H9 (cell line): Measurements from ENCODE around the gene ADARB2. TPM values are rescaled to one million over a fixed set of nuclear protein-coding genes. Genes with fewer than 3 reads are reported as not detected.

Experiments
- DNase-seq: peaks from one replicate; pipeline ENCODE4 v3.0.0-alpha.2; 2017
- H2AFZ ChIP-seq: one replicate; pipeline ENCODE4 v1.6.1; 2013; ENCODE audit warnings: mild to moderate bottlenecking, low read length, control low read depth, moderate library complexity
- H2AK5ac ChIP-seq: 2 replicates; pipeline ENCODE4 v1.6.1; 2013; ENCODE audit warnings: low read length, control low read depth, mixed read lengths; ENCODE audit not compliant: insufficient read length
- H2BK120ac ChIP-seq: one replicate; pipeline ENCODE4 v1.6.1; 2013; ENCODE audit warnings: low read depth, mild to moderate bottlenecking, low read length, control low read depth, inconsistent platforms; ENCODE audit not compliant: poor library complexity, severe bottlenecking
- H2BK12ac ChIP-seq: 2 replicates; pipeline ENCODE4 v1.6.1; 2013; ENCODE audit warnings: low read length, control low read depth, mixed read lengths, low read depth; ENCODE audit not compliant: insufficient read length
- H2BK15ac ChIP-seq: 2 replicates; pipeline ENCODE4 v1.6.1; 2013; ENCODE audit warnings: low read depth, low read length, control low read depth
- H2BK20ac ChIP-seq: one replicate; pipeline ENCODE4 v1.6.1; 2013; ENCODE audit warnings: low read depth, mild to moderate bottlenecking, low read length, control low read depth, inconsistent platforms; ENCODE audit not compliant: poor library complexity, severe bottlenecking
- H2BK5ac ChIP-seq: 2 replicates; pipeline ENCODE4 v1.6.1; 2013; ENCODE audit warnings: low read length, control low read depth, mixed read lengths; ENCODE audit not compliant: insufficient read length
- H3K14ac ChIP-seq: 2 replicates; pipeline ENCODE4 v1.6.1; 2013; ENCODE audit warnings: low read length, control low read depth; ENCODE audit not compliant: insufficient read depth
- H3K18ac ChIP-seq: 2 replicates; pipeline ENCODE4 v1.6.1; 2013; ENCODE audit warnings: low read depth, mild to moderate bottlenecking, mixed read lengths, low read length, control low read depth; ENCODE audit not compliant: insufficient read length
- H3K23ac ChIP-seq: 2 replicates; pipeline ENCODE4 v1.6.1; 2013; ENCODE audit warnings: low read length, control low read depth, mixed read lengths, low read depth; ENCODE audit not compliant: insufficient read length
- H3K23me2 ChIP-seq: 2 replicates; pipeline ENCODE4 v1.6.1; 2013; ENCODE audit warnings: low read depth, mild to moderate bottlenecking, mixed read lengths, low read length, control low read depth; ENCODE audit not compliant: insufficient read length, poor library complexity, severe bottlenecking
- H3K27ac ChIP-seq: 2 replicates; pipeline ENCODE4 v1.5.1; 2013; ENCODE audit warnings: low read length, control low read depth, mixed read lengths, low read depth; ENCODE audit not compliant: insufficient read length
- H3K27me3 ChIP-seq: 2 replicates; pipeline ENCODE4 v1.6.1; 2013; ENCODE audit warnings: low read length, control low read depth, inconsistent platforms; ENCODE audit not compliant: insufficient read depth
- H3K4ac ChIP-seq: 2 replicates; pipeline ENCODE4 v1.6.1; 2013; ENCODE audit warnings: low read depth, mild to moderate bottlenecking, control low read depth, inconsistent platforms, low read length, moderate library complexity
- H3K4me1 ChIP-seq: 2 replicates; pipeline ENCODE4 v1.6.1; 2013; ENCODE audit warnings: low read length, control low read depth, inconsistent platforms; ENCODE audit not compliant: insufficient read depth
- H3K4me2 ChIP-seq: 2 replicates; pipeline ENCODE4 v1.6.1; 2013; ENCODE audit warnings: low read length, control low read depth, mixed read lengths; ENCODE audit not compliant: insufficient read length, insufficient read depth
- H3K56ac ChIP-seq: 2 replicates; pipeline ENCODE4 v1.6.1; 2013; ENCODE audit warnings: low read depth, mild to moderate bottlenecking, mixed read lengths, low read length, control low read depth; ENCODE audit not compliant: insufficient read length
- H3K79me1 ChIP-seq: 2 replicates; pipeline ENCODE4 v1.6.1; 2013; ENCODE audit warnings: low read depth, mild to moderate bottlenecking, moderate library complexity, low read length, control low read depth, inconsistent platforms; ENCODE audit not compliant: insufficient read depth, poor library complexity, severe bottlenecking
- H3K79me2 ChIP-seq: 2 replicates; pipeline ENCODE4 v1.6.1; 2013; ENCODE audit warnings: low read length, control low read depth, inconsistent platforms; ENCODE audit not compliant: insufficient read depth
- H3K9ac ChIP-seq: 2 replicates; pipeline ENCODE4 v1.6.1; 2013; ENCODE audit warnings: low read length, control low read depth, mixed read lengths; ENCODE audit not compliant: insufficient read length; ENCODE audit errors: extremely low read depth
- H3K9me3 ChIP-seq: one replicate; pipeline ENCODE4 v1.6.1; 2013; ENCODE audit warnings: low read depth, low read length, inconsistent platforms; ENCODE audit not compliant: control insufficient read depth
- H3T11ph ChIP-seq: one replicate; pipeline ENCODE4 v1.6.1; 2013; ENCODE audit warnings: mild to moderate bottlenecking, low read length, control low read depth, inconsistent platforms
- H4K20me1 ChIP-seq: one replicate; pipeline ENCODE4 v1.6.1; 2013; ENCODE audit not compliant: control insufficient read depth, insufficient read length, insufficient read depth
- H4K5ac ChIP-seq: 2 replicates; pipeline ENCODE4 v1.6.1; 2013; ENCODE audit warnings: low read depth, mild to moderate bottlenecking, mixed read lengths, low read length, control low read depth; ENCODE audit not compliant: insufficient read length
- H4K8ac ChIP-seq: replicated peaks from 2 replicates; pipeline ENCODE4 v1.6.1; 2013; ENCODE audit warnings: low read length, control low read depth, mixed read lengths, low read depth; ENCODE audit not compliant: insufficient read length
- H4K91ac ChIP-seq: 2 replicates; pipeline ENCODE4 v1.6.1; 2013; ENCODE audit warnings: low read depth, mild to moderate bottlenecking, moderate library complexity, mixed read lengths, low read length, control low read depth; ENCODE audit not compliant: insufficient read length
- H3K27ac Mint-ChIP-seq, 3 experiments: 2 replicates in 2 of 3; 3 replicates in 1 of 3; pipeline ENCODE4 v1.8.0; 2020 to 2021; ENCODE audit warnings: mixed read lengths in 3 of 3, mild to moderate bottlenecking in 1 of 3, moderate library complexity in 1 of 3
- H3K27me3 Mint-ChIP-seq: 2 replicates; pipeline ENCODE4 v1.8.0; 2021; ENCODE audit warnings: low read depth, mild to moderate bottlenecking, moderate library complexity, mixed read lengths
- H3K36me3 Mint-ChIP-seq, 3 experiments: 2 replicates in 2 of 3; 3 replicates in 1 of 3; pipeline ENCODE4 v1.8.0; 2020 to 2021; ENCODE audit warnings: low read depth in 3 of 3, mixed read lengths in 3 of 3; ENCODE audit not compliant: insufficient read depth in 1 of 3
- H3K4me1 Mint-ChIP-seq, 2 experiments: 2 replicates each; pipeline ENCODE4 v1.8.0; 2020; ENCODE audit warnings: mixed read lengths in 2 of 2
- H3K4me3 Mint-ChIP-seq, 2 experiments: 2 replicates in 1 of 2; 3 replicates in 1 of 2; pipeline ENCODE4 v1.8.0; 2020 to 2021; ENCODE audit warnings: mild to moderate bottlenecking in 2 of 2, mixed read lengths in 2 of 2, moderate library complexity in 1 of 2
- H3K9me3 Mint-ChIP-seq, 2 experiments: 2 replicates in 1 of 2; 3 replicates in 1 of 2; pipeline ENCODE4 v1.8.0; 2020; ENCODE audit warnings: mild to moderate bottlenecking in 2 of 2, mixed read lengths in 2 of 2, moderate library complexity in 1 of 2
- WGBS: extraction: QIAGEN DNeasy Blood & Tissue Kit; methylation state at CpG from one replicate; pipeline ENCODE4 v1.1.7; 2013; ENCODE audit warnings: missing lambda C conversion rate, low lambda C conversion rate, mixed read lengths; ENCODE audit not compliant: insufficient read length; ENCODE audit errors: extremely low coverage; 5-methylcytosine and 5-hydroxymethylcytosine counted together
- total RNA-seq: library from RNA; stranded (reverse); gene quantifications from 2 replicates; pipeline ENCODE4 v1.2.1, GENCODE V29; 2021
- TF ChIP-seq, protein P1 (sequence below): fragments of 200-600 bp; sonication (generic); conservative IDR thresholded peaks from 3 replicates; pipeline ENCODE4 v1.8.0; 2021; ENCODE audit warnings: antibody characterized with exemption, mild to moderate bottlenecking

The ADARB2 gene
- total RNA-seq, 1 experiment from 2014 or later = 0.87 TPM

DNA sequence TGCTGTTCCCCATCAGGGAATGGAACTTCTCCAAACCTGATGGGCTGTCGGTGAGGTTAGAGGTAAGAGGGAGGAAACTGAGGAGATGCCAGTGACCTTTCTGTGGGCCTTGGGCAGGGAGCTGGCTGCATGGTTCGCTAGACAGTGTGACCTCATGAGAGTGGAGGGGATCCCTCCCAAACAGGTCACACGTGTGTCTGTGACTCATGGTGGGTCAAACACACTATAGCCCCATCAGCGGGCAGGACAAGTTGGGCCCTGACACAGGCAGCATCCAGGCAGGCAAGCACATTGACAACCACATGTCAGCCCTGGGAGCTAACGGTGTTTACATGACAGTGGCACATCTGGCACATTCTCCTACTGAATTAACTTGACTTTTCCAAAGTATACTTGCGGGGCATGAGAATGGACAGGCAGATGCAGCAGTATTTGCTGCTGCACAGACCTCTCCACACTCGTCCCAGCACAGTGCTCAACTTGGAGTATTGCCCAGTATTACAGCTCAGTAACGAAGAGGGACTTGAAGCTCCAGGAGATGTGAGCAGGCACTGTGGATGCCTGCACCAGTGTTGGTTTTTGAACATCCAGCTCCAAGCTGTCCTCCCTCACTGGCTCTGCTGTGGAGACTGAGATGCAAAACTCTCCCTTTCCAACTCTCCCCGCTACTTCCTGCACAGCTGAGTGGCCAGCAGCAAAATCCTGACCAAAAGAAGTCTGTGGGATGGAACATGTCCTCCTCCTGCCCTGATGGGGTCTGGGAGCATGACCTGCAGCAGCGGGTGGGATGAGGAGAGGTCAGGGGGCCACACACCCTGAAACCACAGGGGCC lies 481.5 kb downstream of the ADARB2 start:
- Histone ChIP-seq H3K27ac (no peak overlapping the region), H3K4ac (no peak overlapping the region), H3K79me2 (no peaks in the 10 kb centered on the region), H3K9ac (no peak overlapping the region), H2BK12ac (no peak overlapping the region), H2BK20ac (no peak overlapping the region), H3K79me1 (no peaks in the 10 kb centered on the region), H3K4me1 (peaks cover 3% of the 10 kb centered on the region), H3K23ac (no peak overlapping the region), H3K56ac (no peak overlapping the region), H3T11ph (no peak overlapping the region), H4K5ac (no peak overlapping the region), H3K9me3 (no peaks in the 10 kb centered on the region), H4K8ac (no peak overlapping the region), H2BK5ac (no peak overlapping the region), H3K23me2 (no peaks in the 10 kb centered on the region), H2BK15ac (no peak overlapping the region), H2BK120ac (no peak overlapping the region), H3K14ac (no peak overlapping the region), H3K27me3 (no peaks in the 10 kb centered on the region; the same call in 1 of the 2 replicates), H2AFZ (no peak overlapping the region), H4K91ac (no peak overlapping the region), H3K4me2 (no peak overlapping the region), H4K20me1 (no peaks in the 10 kb centered on the region), H3K18ac (no peak overlapping the region), H2AK5ac (no peak overlapping the region)
- DNase-seq = peak; percentile 12
- H3K27ac Mint-ChIP-seq = peak overlapping the region in 1 of 3 experiments; percentile 49; a peak in 2 of 7 replicates
- TF ChIP-seq, protein P1, sequence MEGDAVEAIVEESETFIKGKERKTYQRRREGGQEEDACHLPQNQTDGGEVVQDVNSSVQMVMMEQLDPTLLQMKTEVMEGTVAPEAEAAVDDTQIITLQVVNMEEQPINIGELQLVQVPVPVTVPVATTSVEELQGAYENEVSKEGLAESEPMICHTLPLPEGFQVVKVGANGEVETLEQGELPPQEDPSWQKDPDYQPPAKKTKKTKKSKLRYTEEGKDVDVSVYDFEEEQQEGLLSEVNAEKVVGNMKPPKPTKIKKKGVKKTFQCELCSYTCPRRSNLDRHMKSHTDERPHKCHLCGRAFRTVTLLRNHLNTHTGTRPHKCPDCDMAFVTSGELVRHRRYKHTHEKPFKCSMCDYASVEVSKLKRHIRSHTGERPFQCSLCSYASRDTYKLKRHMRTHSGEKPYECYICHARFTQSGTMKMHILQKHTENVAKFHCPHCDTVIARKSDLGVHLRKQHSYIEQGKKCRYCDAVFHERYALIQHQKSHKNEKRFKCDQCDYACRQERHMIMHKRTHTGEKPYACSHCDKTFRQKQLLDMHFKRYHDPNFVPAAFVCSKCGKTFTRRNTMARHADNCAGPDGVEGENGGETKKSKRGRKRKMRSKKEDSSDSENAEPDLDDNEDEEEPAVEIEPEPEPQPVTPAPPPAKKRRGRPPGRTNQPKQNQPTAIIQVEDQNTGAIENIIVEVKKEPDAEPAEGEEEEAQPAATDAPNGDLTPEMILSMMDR = no peak
- no CpG with 5 or more reads among the region's 10 CpGs for WGBS
- peaks cover 3 to 9% of the 10 kb centered on the region in 2 experiments for H3K4me1 Mint-ChIP-seq
- no peak overlapping the region for H3K4me3 Mint-ChIP-seq
- H3K27me3 Mint-ChIP-seq = peaks cover 12% of the 10 kb centered on the region
- no peaks in the 10 kb centered on the region; a peak in 1 of 5 replicates for H3K9me3 Mint-ChIP-seq
- H3K36me3 Mint-ChIP-seq = no peaks in the 10 kb centered on the region
